Colonic mucosa (tissue), 4 donors: ENCODE data around the gene BCR. TPM values are rescaled to one million over a fixed set of nuclear protein-coding genes. Genes with fewer than 3 reads are reported as not detected.

Source experiments
- DNase-seq: peaks from one replicate; pipeline ENCODE4 v3.0.0-alpha.2; 2020
- H3K27ac ChIP-seq: fragments of 200-600 bp; one replicate; pipeline ENCODE4 v1.8.0; 2021
- H3K27me3 ChIP-seq: fragments of 200-600 bp; one replicate; pipeline ENCODE4 v1.8.0; 2021
- H3K36me3 ChIP-seq: fragments of 200-600 bp; one replicate; pipeline ENCODE4 v1.8.0; 2021
- H3K4me1 ChIP-seq: fragments of 200-600 bp; one replicate; pipeline ENCODE4 v1.8.0; 2021; ENCODE audit warnings: mild to moderate bottlenecking
- H3K4me3 ChIP-seq: fragments of 200-600 bp; one replicate; pipeline ENCODE4 v1.8.0; 2021
- H3K9ac ChIP-seq, 2 donors: one replicate each; pipeline ENCODE4 v1.7.0; 2013; ENCODE audit warnings: control low read depth in 2 of 2, low read depth in 2 of 2, low read length in 2 of 2
- H3K9me3 ChIP-seq: fragments of 200-600 bp; one replicate; pipeline ENCODE4 v1.8.0; 2021
- intact Hi-C: fragments of 100-400 bp; cut with DNase I; formaldehyde crosslinking; loops from one replicate; pipeline ENCODE4 v1.14.1; 2022
- total RNA-seq, 2 donors: library from RNA; stranded (reverse); fragmentation: NEBNext Ultra II Directional in 1 of 2; extraction: Animal tissue kit (Norgen Biotek cat#: 25700) in 1 of 2; gene quantifications; one replicate each; pipeline ENCODE4 v1.2.1, GENCODE V29; 2021
- TF ChIP-seq, protein P1 (sequence below): fragments of 200-600 bp; IDR thresholded peaks from one replicate; pipeline ENCODE4 v1.8.0; 2022; ENCODE audit warnings: antibody characterized with exemption, mild to moderate bottlenecking
- donor health status: healthy.
- donor health status: DM: no; HTN: no; CAD: no.
- donor health status: DM: no; HTN: no; CAD: no.

BCR gene
- total RNA-seq, 2 donors from 2014 or later = 39.2 to 57.8 TPM

DNA sequence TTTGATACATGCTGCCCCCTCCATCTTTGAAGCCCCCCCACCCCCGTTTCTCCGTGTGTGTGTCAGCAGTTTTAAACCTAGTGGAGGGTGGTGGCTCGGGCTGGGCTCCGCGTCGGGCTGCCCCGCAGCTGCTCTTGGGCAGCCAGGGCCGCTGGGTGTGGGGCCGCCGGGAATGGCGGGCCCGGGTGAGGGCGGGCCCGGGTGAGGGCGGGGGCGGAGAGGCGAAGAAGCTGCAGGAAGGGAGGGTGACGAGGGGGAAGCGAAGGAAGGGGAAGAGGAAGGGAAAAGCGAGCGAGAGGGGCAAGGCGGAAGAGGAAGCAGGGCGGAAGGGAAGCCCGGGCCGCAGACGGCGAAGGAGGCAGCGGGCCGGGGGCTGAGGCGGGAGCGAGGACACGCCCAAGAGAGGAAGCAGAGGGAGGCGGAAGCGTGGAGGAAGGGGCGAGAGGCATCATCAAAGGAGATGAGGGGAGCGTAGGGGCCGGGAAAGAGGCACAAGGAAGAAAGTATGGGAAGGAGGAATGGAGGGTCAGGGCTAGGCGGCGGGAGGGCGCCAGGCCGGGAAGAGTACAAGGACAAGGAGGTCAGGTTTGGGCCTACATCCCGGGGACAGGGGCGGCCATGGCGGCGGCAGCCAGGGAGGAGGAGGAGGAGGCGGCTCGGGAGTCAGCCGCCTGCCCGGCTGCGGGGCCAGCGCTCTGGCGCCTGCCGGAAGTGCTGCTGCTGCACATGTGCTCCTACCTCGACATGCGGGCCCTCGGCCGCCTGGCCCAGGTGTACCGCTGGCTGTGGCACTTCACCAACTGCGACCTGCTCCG, 82.4 kb downstream of the BCR start:
- DNase-seq = no peak
- intact Hi-C loops = no loop called here
- H3K36me3 ChIP-seq = no peaks in the 10 kb centered on the region
- no peak overlapping the region for H3K4me3 ChIP-seq
- no peaks in the 10 kb centered on the region for H3K27me3 ChIP-seq
- no peaks in the 10 kb centered on the region for H3K9me3 ChIP-seq
- H3K9ac ChIP-seq = no peak overlapping the region
- H3K27ac ChIP-seq = no peak overlapping the region
- no peaks in the 10 kb centered on the region for H3K4me1 ChIP-seq
- TF ChIP-seq, protein P1, sequence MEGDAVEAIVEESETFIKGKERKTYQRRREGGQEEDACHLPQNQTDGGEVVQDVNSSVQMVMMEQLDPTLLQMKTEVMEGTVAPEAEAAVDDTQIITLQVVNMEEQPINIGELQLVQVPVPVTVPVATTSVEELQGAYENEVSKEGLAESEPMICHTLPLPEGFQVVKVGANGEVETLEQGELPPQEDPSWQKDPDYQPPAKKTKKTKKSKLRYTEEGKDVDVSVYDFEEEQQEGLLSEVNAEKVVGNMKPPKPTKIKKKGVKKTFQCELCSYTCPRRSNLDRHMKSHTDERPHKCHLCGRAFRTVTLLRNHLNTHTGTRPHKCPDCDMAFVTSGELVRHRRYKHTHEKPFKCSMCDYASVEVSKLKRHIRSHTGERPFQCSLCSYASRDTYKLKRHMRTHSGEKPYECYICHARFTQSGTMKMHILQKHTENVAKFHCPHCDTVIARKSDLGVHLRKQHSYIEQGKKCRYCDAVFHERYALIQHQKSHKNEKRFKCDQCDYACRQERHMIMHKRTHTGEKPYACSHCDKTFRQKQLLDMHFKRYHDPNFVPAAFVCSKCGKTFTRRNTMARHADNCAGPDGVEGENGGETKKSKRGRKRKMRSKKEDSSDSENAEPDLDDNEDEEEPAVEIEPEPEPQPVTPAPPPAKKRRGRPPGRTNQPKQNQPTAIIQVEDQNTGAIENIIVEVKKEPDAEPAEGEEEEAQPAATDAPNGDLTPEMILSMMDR = no peak

DNA sequence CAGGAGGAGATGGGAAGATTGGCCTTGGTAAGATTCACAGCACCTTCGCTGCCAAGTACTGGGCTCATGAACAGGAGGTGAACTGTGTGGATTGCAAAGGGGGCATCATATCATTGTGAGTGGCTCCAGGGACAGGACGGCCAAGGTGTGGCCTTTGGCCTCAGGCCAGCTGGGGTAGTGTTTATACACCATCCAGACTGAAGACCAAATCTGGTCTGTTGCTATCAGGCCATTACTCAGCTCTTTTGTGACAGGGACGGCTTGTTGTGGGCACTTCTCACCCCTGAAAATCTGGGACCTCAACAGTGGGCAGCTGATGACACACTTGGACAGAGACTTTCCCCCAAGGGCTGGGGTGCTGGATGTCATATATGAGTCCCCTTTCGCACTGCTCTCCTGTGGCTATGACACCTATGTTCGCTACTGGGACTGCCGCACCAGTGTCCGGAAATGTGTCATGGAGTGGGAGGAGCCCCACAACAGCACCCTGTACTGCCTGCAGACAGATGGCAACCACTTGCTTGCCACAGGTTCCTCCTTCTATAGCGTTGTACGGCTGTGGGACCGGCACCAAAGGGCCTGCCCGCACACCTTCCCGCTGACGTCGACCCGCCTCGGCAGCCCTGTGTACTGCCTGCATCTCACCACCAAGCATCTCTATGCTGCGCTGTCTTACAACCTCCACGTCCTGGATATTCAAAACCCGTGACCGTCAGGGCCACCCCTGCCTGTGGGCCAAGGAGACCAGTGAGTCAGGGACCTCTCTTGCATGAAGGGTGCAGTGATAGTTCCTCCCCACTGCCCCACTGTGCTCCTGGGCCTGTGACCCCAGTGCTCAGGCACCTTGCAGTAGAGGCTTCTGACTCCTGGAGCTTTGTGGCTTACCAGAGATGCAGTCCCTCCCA, 83.6 kb downstream of the BCR start:
- intact Hi-C loops = no loop called here
- TF ChIP-seq, protein P1 = no peak
- Histone ChIP-seq H3K27me3 (no peaks in the 10 kb centered on the region), H3K9me3 (no peaks in the 10 kb centered on the region), H3K4me3 (no peak overlapping the region), H3K36me3 (no peaks in the 10 kb centered on the region), H3K9ac (no peak overlapping the region), H3K27ac (no peak overlapping the region), H3K4me1 (no peaks in the 10 kb centered on the region)
- no peak for DNase-seq

DNA sequence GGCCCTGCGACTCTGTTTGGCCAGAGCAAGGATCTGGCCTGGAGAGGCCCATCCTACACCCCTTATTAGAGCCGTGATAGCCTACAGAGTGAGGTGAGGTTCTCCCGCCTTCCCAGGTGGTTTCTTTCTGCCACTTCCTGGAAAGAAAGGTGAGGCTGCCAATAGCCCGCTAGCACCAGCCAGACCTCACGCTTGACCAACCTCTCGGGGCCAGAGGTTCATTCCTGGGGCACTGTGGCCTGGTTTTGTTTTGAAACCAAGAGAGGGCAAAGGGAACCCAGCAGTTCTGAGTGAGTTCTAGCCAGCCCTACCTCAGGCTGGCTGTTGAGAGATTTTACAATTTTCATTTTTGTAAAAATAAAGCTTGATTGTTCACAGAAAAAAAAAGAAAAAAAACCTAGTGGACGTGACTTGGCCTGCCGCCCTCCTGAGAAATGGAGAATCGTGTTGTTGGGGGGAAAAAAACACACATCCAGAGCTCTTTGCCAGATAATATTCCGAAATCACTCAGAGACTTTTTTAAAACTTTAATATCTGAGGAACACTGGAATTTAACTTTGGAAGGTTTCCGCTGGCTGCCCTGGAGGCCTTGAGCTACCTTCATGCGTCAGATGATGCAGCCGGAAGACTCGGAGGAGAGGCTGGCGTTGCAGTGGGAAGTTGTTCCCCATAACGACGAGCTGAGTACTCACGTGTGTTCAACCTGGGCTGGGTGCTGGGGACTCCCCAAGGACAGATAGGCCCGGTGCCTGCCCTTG, 84.5 kb downstream of the BCR start:
- no peak overlapping the region for H3K4me3 ChIP-seq
- no peak overlapping the region for H3K27ac ChIP-seq
- H3K9ac ChIP-seq = no peak overlapping the region
- H3K9me3 ChIP-seq = no peaks in the 10 kb centered on the region
- no peaks in the 10 kb centered on the region for H3K4me1 ChIP-seq
- intact Hi-C loops = no loop called here
- no peak for DNase-seq
- H3K27me3 ChIP-seq = no peaks in the 10 kb centered on the region
- H3K36me3 ChIP-seq = no peaks in the 10 kb centered on the region
- TF ChIP-seq, protein P1 = no peak

DNA sequence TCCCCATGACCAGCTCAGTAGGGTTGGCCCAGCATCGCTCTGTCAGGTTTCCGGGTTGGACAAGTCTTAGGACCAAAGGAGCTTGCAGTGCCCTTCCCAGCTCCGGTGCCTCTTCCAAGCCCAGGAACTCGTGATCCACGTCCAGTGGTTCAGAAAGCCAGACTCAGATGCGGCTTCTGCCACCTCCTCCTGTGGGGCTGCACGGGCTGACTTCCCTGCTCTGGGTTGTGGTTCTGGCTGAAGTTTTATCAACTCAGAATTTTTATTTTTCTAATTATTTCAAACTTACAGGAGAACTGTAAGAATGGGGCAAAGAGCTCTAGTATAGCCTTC, 85.0 kb downstream of the BCR start:
- no peaks in the 10 kb centered on the region for H3K9me3 ChIP-seq
- no peak overlapping the region for H3K27ac ChIP-seq
- TF ChIP-seq, protein P1 = no peak
- DNase-seq = no peak
- no peak overlapping the region for H3K4me3 ChIP-seq
- H3K9ac ChIP-seq = no peak overlapping the region
- no peaks in the 10 kb centered on the region for H3K4me1 ChIP-seq
- no peaks in the 10 kb centered on the region for H3K36me3 ChIP-seq
- intact Hi-C loops = no loop called here
- H3K27me3 ChIP-seq = no peaks in the 10 kb centered on the region

DNA sequence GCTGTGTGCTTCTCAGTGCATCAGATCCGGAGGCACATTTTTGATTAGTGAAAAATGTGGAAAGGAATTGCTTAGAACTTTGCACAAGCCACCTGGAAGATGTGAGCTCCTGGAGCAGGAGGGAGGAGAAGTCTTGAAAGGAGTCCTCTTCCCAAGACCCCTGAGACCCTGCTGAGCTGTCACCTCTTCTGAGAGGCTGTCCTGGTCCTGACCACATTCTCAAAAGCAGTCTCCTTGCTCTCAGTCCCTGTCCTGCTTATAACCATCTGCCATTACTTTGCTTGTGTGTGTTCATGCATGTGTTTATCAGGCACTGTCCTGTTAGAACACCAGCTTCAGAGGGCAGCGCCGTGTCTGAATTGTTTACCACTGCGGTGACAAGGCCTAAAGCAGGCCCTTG, 86.5 kb downstream of the BCR start:
- intact Hi-C loops = no loop called here
- Histone ChIP-seq H3K27ac (no peak overlapping the region), H3K4me1 (no peaks in the 10 kb centered on the region), H3K4me3 (no peak overlapping the region), H3K9me3 (no peaks in the 10 kb centered on the region), H3K36me3 (no peaks in the 10 kb centered on the region), H3K9ac (no peak overlapping the region), H3K27me3 (no peaks in the 10 kb centered on the region)
- TF ChIP-seq, protein P1 = no peak
- no peak for DNase-seq
